ENCODE measurements around the gene BAIAP2.

DNA sequence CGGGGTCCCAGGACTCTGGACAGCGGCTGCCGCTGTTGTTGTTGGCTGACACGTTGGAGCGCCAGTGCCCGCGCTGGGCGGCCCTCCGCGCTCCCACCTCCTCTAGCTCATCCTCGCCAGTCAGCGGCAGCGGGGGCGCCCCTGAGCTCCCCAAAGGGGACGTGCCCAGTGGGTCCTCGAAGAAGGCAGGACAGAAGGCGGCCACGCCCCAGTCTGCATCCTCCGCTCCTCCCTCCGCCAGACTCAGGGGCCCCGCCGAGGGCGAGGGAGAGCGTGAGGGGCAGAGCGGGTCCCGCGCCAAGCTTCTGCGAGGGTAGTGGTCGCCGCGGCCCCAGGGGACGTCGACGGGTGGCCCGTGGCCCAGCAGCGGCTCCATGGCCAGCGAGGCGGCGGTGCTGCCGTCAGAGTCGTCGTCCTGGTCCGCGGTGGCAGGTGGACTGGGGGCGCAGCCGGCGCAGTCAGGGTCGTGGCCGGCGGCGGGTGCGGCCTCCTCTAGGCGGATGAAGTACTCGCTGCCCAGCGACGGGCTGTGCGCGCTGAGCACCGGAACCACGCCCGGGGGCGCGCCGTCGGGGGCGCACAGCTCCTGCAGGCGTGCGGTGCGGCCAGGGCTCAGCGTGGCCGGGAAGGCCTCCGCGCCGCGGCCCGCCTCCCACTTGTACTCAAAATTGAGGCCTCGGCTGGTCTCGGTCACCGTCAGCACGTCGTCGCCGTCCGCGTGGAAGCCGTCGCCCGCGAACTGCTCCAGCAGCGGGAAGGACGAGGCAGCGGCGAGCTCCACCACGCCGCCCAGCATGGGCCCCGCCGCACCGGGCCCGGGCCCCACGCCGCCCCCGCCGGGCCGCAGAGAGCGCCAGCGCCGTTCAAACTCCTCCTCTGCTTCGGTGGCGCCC lies 87.1 kb downstream of the BAIAP2 start:
- TF ChIP-seq, protein P1, sequence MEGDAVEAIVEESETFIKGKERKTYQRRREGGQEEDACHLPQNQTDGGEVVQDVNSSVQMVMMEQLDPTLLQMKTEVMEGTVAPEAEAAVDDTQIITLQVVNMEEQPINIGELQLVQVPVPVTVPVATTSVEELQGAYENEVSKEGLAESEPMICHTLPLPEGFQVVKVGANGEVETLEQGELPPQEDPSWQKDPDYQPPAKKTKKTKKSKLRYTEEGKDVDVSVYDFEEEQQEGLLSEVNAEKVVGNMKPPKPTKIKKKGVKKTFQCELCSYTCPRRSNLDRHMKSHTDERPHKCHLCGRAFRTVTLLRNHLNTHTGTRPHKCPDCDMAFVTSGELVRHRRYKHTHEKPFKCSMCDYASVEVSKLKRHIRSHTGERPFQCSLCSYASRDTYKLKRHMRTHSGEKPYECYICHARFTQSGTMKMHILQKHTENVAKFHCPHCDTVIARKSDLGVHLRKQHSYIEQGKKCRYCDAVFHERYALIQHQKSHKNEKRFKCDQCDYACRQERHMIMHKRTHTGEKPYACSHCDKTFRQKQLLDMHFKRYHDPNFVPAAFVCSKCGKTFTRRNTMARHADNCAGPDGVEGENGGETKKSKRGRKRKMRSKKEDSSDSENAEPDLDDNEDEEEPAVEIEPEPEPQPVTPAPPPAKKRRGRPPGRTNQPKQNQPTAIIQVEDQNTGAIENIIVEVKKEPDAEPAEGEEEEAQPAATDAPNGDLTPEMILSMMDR (IDR thresholded peaks at IDR 0.05): no peak
- no peak for TF ChIP-seq POLR2A (IDR thresholded peaks at IDR 0.05)

Measured in thyroid gland (tissue), 4 donors.